ENCODE measurements around the gene GSS.
"Not testable (repeated sequence)": the region's sequence is repeated elsewhere in the genome, so short reads cannot be mapped to it uniquely, and the experiment has no call there.

The GSS gene

DNA sequence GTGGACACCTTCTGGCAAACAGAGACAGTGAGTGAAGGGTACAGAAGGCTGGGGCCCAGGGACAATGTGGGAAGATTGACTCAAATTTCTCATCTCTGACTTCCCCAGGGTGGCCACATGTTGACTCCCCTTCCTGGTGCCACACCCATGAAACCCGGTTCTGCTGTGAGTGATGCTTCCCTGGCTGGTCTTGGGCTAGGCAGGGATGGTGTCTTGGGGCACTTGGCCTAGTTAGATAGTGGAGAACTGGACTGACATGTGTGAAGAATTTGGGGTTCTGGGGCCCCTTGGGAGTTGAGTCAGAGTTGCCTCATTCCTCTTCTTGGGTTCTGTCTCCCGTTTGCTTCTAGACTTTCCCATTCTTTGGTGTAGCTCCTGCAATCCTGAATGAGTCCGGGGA lies 34.2 kb downstream of the GSS start:
- Mint-ChIP-seq H3K4me3 (no peak overlapping the region), H3K4me1 (peaks cover 17% of the 10 kb centered on the region), H3K27ac (no peak overlapping the region), H3K9me3 (no peaks in the 10 kb centered on the region), H3K27me3 (no peaks in the 10 kb centered on the region)
- ATAC-seq (no peak), DNase-seq (no peak)

- Mint-ChIP-seq H3K27me3 (no peaks in the 10 kb centered on the region), H3K9me3 (no peaks in the 10 kb centered on the region), H3K27ac (no peak overlapping the region), H3K4me1 (peaks cover 9% of the 10 kb centered on the region), H3K4me3 (no peak overlapping the region)
- ATAC-seq (peak; percentile 51), DNase-seq (no peak)
These were observed 35.6 kb downstream of the GSS start for GRCh38 chr20:34920055-34920454.

GRCh38 chr20:34916774-34917354 lies 38.7 kb downstream of the GSS start:
- peak overlapping the region in 1 of 2 donors; percentile 0 for H3K27ac Mint-ChIP-seq
- peaks cover 9% of the 10 kb centered on the region for H3K4me1 Mint-ChIP-seq

DNA sequence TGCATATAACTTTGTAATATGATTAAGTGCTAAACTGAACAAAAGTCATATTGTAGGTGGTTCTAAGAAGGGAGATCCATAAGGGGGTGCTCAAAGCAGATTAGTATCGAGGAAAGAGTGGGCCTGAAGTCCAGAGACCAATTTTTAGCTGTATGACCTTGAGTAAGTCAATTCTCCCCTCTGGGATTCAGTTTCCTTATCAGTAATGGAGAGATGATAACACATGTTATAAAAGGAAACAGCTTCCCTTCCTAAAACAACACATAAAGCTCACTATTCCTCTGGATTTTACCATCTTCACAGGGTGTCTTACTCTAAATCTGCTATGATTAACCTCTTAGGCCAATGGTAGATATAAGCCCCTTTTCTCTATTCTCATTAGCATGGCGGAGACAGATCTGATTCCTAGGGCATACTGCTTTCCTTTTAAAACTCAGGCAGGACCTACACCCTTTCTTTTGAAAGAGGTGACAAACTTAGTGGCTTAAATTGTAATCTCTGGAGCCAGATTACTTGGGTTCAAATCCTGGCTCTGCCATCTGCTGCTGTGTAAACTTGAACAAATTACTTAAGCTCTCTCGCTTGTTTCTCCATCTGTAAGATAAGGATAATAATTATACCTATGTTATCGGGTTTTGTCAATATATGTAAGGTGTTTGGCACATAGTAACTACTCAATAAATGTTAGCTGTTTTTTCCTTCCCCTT lies 39.7 kb downstream of the GSS start:
- Mint-ChIP-seq H3K4me3 (no peak overlapping the region), H3K4me1 (peaks cover 9% of the 10 kb centered on the region), H3K27ac (no peak overlapping the region), H3K27me3 (no peaks in the 10 kb centered on the region), H3K9me3 (no peaks in the 10 kb centered on the region)
- no peak for DNase-seq
- no peak for ATAC-seq

More at GRCh38 chr20:34916774-34917354, 38.7 kb downstream of the GSS start:
- H3K27me3 Mint-ChIP-seq: no peaks in the 10 kb centered on the region
- no peaks in the 10 kb centered on the region for H3K9me3 Mint-ChIP-seq
- no peak for DNase-seq
- no peak for ATAC-seq
- no peak overlapping the region for H3K4me3 Mint-ChIP-seq

DNA sequence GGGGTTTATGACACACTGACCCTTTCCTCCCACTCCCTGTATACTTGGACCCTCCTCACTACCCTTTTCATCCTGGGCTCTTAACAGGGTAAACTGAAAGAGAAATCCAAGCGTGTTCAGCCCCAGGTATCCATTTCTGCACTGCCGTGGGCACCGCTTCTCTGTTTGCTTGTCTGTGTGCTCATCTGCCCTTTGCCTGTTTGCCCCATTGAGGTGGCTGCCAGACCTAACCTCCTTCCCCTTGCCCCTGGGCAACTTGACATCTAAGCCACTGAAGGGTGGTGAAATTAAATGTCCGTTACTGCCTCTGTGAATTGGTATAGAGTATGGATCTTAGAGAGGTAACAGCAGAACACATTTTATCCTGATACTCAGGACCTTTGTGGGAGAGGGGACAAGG lies 40.5 kb downstream of the GSS start:
- ATAC-seq (no peak), DNase-seq (no peak)
- no peaks in the 10 kb centered on the region for H3K27me3 Mint-ChIP-seq
- no peak overlapping the region for H3K27ac Mint-ChIP-seq
- peaks cover 9% of the 10 kb centered on the region for H3K4me1 Mint-ChIP-seq
- H3K9me3 Mint-ChIP-seq: no peaks in the 10 kb centered on the region
- no peak overlapping the region for H3K4me3 Mint-ChIP-seq

DNA sequence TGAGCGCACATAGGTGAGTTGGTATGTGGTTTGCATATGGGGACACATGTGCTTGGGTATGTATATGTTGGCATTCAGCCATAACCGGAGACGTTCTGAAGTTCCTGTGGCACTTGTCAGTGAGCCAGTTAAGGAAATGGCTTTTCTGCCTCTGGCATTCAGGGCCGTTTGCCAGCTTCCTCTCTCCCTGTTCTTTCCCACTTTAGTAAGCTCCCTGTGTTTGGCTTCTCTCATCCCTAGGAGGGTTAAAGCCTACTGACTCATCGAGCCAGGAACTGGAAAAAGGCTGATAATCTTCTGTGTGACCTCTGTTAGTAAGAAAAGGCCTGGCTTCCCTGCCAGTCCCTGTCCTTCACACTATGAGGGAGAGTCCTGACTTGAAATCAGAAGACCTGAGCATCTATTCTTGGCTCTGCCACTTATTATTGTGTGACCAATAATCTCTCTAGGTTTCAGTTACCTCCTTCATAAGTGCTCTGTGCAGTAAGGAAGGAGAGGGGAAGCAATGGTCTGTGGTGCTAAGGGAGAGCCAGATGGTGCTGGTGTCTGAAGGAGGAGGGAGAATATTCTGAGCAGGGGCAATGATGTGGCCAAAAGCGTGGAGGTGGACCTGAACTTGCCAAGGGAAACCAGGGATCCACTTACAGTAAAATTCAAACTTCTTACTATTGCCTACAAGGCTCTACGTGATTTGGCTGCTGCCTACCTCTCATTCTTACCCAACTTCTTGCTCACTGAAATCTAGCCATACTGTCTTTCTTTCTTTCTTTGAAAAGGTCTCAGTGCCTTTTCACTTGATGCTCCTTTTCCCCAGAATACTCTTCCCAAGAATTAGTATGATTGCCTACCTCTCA lies 47.8 kb downstream of the GSS start:
- H3K27me3 Mint-ChIP-seq: no peaks in the 10 kb centered on the region
- ATAC-seq (no peak), DNase-seq (no peak)
- H3K27ac Mint-ChIP-seq: no peak overlapping the region
- no peaks in the 10 kb centered on the region for H3K9me3 Mint-ChIP-seq
- H3K4me1 Mint-ChIP-seq: peaks cover 11% of the 10 kb centered on the region
- no peak overlapping the region for H3K4me3 Mint-ChIP-seq

GRCh38 chr20:34904202-34904621 lies 51.4 kb downstream of the GSS start:
- Mint-ChIP-seq H3K27ac (no peak overlapping the region), H3K27me3 (no peaks in the 10 kb centered on the region), H3K4me3 (no peak overlapping the region)

DNA sequence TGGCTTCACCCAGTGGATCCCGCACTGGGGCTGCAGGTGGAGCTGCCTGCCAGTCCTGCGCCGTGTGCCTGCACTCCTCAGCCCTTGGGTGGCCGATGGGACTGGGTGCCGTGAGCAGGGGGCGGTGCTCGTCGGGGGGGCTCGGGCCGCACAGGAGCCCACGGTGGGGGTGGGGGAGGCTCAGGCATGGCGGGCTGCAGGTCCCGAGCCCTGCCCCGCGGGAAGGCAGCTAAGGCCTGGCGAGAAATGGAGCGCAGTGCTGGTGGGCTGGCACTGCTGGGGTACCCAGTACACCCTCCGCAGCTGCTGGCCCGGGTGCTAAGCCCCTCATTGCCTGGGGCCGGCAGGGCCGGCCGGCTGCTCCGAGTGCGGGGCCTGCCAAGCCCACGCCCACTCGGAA lies 56.9 kb downstream of the GSS start:
- H3K4me3 Mint-ChIP-seq, ATAC-seq, DNase-seq, H3K9me3 Mint-ChIP-seq, H3K27me3 Mint-ChIP-seq, H3K27ac Mint-ChIP-seq: not testable (repeated sequence)
- H3K4me1 Mint-ChIP-seq: peaks cover 10% of the 10 kb centered on the region

More at GRCh38 chr20:34904202-34904621, 51.4 kb downstream of the GSS start:
- Mint-ChIP-seq H3K9me3 (no peaks in the 10 kb centered on the region), H3K4me1 (peaks cover 11% of the 10 kb centered on the region)
- DNase-seq (no peak), ATAC-seq (no peak)

GRCh38 chr20:34898129-34898528 lies 57.5 kb downstream of the GSS start:
- H3K4me1 Mint-ChIP-seq, H3K27ac Mint-ChIP-seq, ATAC-seq, H3K27me3 Mint-ChIP-seq, H3K9me3 Mint-ChIP-seq, DNase-seq, H3K4me3 Mint-ChIP-seq: not testable (repeated sequence)

DNA sequence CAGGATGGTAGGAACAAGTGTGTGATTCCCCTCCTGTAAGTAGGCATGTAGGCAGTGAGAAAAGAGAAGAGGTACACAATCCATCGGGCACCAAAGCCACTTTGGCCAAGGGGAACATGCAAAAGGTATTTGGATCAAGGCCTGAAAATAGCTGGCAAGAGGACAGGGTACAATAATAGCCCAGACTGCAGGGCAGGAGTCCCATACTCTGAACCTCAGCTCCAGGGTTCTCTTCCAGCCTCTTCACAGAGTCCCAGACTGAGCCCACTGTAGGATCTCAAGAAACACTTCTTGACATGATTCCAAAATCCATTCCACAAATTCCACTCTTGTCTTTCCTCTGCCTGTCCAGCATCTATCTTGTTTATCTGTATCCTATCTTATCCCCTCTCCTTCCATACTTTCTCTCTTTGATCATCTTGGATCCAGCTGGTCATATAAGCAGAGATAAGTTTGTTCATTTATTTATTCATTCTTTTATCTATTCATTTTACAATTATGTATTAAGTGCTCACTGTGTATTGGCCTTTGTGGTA lies 59.5 kb downstream of the GSS start:
- no peak for DNase-seq
- Mint-ChIP-seq H3K9me3 (no peaks in the 10 kb centered on the region), H3K4me1 (peaks cover 26% of the 10 kb centered on the region), H3K4me3 (no peak overlapping the region), H3K27me3 (no peaks in the 10 kb centered on the region), H3K27ac (no peak overlapping the region)
- ATAC-seq: no peak

- no peaks in the 10 kb centered on the region for H3K9me3 Mint-ChIP-seq
- ATAC-seq (no peak), DNase-seq (no peak)
- H3K27me3 Mint-ChIP-seq: no peaks in the 10 kb centered on the region
- H3K4me3 Mint-ChIP-seq: no peak overlapping the region
- peaks cover 32% of the 10 kb centered on the region for H3K4me1 Mint-ChIP-seq
- H3K27ac Mint-ChIP-seq: no peak overlapping the region
These were observed 60.1 kb downstream of the GSS start for GRCh38 chr20:34895465-34895864.

DNA sequence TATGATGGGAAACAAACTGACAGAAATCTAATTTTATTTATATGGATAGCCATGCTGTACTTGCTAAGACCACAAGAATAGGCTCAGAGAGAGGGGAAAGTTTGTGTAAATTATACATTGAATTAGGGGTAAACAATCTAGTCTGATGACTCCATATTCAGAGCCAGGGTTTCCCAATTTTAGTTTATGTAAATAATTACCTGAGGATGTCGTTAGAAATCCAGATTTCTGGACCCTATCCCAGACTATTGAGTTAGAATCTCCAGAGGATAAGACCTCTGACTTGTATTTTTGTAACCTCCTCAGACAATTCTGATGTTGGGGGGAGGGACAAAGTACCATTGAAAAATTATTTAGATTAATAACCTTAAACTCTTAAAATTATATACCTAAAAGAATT lies 60.9 kb downstream of the GSS start:
- Mint-ChIP-seq H3K4me3 (no peak overlapping the region), H3K27me3 (no peaks in the 10 kb centered on the region)

DNA sequence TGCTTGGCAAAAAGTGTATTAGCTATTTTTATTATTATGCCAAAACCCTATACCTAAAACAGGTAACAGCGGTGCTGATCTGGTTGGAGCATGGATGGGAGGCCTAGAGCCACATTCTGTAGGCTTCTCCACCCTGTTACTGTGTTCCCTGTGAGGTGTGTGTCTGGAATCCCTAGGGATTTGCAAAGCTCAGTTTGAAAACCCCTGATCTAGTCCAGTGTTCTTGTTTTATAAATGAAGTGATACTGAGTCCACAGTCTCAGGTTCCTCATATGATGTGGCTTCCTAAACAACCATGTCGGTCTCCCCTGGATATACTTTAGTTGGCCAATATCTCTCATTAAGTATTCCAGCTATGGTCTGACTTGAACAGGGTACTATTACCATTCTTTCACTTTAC lies 62.9 kb downstream of the GSS start:
- H3K27ac Mint-ChIP-seq: peak overlapping the region in 1 of 2 donors; percentile 50
- DNase-seq (no peak), ATAC-seq (no peak)
- H3K4me1 Mint-ChIP-seq: peaks cover 39% of the 10 kb centered on the region
- H3K4me3 Mint-ChIP-seq: no peak overlapping the region
- H3K27me3 Mint-ChIP-seq: no peaks in the 10 kb centered on the region
- H3K9me3 Mint-ChIP-seq: peaks cover 0 to 5% of the 10 kb centered on the region in 2 donors

More for the DNA sequence above, 60.9 kb downstream of the GSS start:
- Mint-ChIP-seq H3K9me3 (no peaks in the 10 kb centered on the region), H3K27ac (no peak overlapping the region), H3K4me1 (peaks cover 38% of the 10 kb centered on the region)
- ATAC-seq (no peak), DNase-seq (no peak)

GRCh38 chr20:34891166-34892062 lies 64.2 kb downstream of the GSS start:
- H3K4me3 Mint-ChIP-seq: peak overlapping the region; percentile 11 to 52
- DNase-seq: peak in 1 of 2 donors; percentile 38
- H3K9me3 Mint-ChIP-seq: peaks cover 0 to 5% of the 10 kb centered on the region in 2 donors
- peaks cover 39% of the 10 kb centered on the region for H3K4me1 Mint-ChIP-seq
- peak; percentile 99 for ATAC-seq
- no peaks in the 10 kb centered on the region for H3K27me3 Mint-ChIP-seq
- peak overlapping the region; percentile 48 to 70 for H3K27ac Mint-ChIP-seq

DNA sequence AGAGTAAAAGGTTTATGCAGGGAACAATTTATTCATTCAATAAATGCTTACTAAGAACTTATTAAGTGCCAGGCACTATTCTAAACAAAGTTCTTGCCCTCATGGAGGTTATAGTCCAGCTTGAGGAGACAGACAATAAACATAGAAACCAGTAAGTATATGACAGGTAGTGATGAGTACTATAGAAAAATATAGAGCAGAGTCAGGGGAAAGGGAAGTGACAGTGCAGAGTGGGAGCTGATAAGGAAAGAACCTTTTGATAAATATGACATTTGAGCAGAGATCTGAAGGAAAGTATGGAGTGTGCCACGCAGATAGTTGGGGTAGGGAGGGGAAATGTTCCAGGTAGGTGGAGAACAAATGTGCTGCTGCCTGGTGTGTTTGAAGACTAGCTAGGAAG lies 67.1 kb downstream of the GSS start:
- Mint-ChIP-seq H3K27ac (no peak overlapping the region), H3K4me3 (no peak overlapping the region), H3K4me1 (peaks cover 46% of the 10 kb centered on the region)

More for the DNA sequence above, 67.1 kb downstream of the GSS start:
- DNase-seq: no peak
- Mint-ChIP-seq H3K27me3 (no peaks in the 10 kb centered on the region), H3K9me3 (peaks cover 0 to 5% of the 10 kb centered on the region in 2 donors)
- no peak for ATAC-seq
